Activated gamma-delta T cell treated with Interleukin-2 at 50 U/mL for 16 hours (primary cell): ENCODE measurements around the gene KCTD16.

Experiments
- DNase-seq: peaks from one replicate; pipeline ENCODE4 v3.0.0-alpha.2; 2020

KCTD16 gene

DNA sequence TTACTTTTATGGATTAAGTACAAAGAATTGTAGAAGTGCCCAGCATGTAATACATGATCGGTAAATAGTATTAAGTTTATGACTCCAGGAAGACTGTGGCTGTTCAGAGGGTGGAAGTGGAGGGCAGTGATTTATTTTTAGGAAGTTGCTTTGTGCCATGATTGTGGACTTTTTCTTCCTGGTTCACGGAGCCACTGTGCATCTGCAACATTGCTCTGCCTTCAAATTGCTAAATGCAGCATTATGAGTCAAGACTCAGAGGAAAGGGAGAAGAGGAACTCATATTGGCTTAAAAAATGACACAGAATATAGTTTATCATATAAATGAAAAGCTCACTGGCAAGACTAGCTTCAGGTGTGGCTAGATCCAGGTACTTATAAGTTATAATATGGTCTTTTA lies 301.5 kb downstream of the KCTD16 start:
- DNase-seq: no peak

GRCh38 chr5:144473650-144474049 lies 303.0 kb downstream of the KCTD16 start:
- DNase-seq: no peak

DNA sequence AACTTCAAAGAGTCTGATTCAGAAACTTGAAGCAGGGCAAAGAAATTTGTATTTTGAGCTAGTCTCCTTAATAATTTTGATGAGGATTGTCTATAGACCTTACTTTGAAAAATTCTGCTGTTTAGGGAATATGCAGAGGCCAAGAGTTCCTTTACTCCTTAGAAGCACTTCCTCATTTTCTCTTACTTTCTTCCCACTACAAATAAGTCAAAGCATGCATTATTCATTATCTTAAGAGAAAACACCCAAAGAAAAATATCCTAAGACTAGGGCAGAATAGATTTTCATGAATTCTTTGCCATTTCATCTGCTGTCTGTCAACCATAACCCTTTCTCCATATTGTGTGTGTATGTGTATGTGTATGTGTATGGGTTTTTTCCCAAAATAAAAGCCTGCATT lies 307.9 kb downstream of the KCTD16 start:
- DNase-seq: no peak

DNA sequence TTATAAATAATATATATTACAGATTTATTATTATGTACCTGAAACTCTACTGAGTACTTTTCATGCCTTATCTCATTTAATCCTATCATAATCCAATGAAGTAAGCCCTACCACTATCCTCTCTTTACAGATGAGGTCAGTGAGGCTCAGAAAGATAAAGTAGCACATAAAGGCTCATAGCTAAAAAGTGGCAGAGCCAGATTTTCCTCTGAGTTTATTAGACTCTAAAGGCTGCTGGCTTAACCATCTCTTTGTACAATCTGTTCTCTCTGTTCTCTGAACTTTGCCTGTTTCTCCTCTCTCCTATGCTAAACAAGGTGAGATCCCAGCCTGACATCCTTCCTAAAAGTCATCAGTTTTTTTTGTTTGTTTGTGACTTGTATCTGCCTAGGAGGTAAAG lies 311.2 kb downstream of the KCTD16 start:
- DNase-seq: no peak

DNA sequence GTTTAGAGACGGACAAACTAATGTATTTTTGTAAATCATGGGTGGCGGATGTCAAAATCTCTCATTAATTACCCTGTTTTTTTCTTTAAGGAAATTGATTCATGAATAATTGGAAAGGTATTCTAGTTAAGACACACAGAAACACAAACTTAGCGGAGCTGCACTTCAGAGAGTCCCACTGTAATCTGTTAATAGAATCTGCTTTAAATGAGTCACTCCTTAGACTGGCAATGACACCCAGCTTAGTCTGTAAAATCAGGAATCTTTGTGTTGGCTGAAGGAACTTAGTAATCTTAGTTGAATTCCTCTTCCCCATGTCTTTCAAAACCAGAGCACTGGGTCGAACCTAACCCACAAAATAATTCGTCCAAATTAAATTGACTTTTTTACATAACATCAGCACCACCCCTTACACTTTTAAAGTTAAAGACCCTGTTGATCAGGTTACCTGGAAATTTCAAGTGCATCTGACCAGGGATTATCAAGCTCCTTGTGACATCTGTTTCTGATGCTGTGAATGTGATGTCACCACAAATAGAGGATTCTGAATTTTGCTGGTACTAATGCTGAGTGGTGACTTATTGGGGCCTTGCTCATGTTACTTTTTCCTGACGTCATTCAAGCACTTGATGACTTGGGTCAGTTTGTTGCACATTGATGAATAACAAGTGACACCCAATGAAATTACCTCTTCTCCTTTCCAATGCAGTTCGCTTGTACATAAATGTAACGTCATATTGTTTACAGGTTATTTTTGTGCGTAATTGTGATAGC lies 313.6 kb downstream of the KCTD16 start:
- no peak for DNase-seq

DNA sequence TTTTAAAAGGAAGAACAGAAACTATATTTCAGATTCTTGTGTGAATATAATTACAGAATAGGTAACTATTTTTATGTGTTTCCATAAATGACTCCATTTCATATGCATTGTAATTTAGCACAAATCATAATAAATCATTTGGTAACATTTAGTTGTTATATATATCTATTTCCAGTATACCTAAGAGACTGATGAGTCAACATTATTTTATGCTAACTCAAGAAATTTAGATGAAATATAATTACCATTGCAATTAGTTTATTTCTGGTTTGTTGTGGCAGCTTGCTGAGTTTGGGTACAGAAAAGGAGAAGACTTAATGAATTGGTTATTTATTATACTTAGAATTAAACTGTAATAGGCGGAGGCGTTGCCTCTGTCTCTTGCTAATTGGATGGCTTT lies 314.9 kb downstream of the KCTD16 start:
- no peak for DNase-seq

DNA sequence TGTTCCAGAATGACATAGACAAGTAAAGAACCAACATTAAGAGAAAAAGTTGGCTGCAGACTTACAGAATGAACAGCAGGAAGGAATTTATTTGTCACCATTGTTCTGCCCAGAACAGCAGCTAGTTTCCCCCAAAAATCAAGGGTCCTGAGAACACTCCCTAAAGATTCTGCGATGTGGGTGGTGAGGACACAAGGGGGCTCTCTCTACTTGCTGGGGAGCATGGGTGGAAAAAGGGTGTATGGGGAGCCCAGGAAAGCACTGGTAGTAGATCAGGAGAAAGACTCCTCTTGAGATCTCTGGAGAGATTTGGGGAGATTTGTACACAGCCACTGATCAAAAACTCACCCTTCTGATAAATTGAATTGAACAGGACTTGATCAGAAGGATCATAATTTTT lies 316.5 kb downstream of the KCTD16 start:
- DNase-seq: no peak

DNA sequence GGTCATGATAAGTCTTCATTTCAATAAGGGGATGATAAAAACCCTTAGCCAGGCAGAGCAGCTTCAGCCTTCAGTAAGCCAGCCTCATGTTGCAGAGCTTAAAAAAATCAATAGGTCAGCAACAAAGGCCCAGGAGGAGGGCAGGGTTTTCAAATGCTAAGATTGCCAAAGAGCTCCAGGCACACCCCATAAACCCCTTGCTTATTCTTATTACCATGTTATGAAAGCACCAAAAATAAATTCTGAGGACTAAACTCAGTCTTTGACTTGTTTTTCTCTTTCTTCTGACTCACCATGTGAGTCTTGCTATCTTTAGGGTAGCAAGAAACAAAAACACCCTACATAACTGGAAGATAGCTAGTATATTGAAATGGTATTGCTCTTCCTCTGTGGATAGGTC lies 317.1 kb downstream of the KCTD16 start:
- no peak for DNase-seq

DNA sequence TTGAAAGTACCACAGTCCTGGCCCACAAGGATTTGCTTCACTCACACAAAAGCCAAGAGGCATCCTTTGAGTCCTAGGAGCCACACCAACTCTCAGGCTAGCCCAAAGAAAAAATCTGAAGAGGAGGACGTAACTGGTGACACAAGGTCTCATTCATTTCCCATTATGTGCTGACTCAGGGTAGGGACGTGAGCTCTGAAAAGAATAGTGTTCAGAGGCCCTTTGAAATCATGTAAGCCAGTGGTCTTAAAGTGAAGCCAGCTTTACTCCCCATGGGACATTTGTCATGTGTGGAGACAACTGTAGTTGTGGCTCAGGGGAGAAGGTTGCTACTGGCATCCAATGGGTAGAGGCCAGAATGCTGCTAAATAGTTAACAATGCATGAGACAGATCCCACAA lies 332.4 kb downstream of the KCTD16 start:
- DNase-seq: no peak

- DNase-seq: no peak
Observed at GRCh38 chr5:144504929-144505577, 334.4 kb downstream of the KCTD16 start.

DNA sequence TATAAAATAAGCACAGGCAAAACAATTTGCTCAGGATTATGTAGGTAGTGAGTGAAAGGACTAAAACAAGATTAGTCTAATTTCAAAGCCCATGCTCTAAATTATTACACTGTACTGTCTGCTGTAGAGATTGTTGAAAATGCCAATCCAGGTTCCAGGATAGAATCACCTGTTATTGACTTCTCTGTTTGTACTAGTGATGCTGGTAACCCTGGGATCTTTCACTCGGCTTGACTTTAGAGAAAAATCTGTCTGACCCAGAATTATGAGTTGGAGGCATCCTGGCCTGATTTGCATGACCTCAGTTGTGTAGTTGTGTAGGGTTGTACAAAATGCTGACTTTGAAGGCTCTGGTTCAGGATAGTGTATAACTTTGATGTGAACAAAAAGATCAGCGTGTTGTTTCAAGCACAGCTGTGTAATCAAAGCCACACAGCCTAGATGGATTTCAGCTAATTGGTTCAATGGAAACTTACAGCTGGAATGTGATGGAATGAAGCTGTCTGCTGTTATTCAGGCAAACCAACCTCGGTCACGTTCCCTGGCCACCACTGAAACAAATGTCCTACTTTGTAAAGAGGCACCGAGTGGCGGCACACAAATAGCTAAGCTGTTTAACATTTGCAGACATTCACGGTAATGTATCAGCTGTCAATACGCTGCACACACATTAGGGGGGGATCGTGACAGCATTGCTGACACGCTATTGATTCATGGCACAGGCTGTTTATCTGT lies 340.3 kb downstream of the KCTD16 start:
- no peak for DNase-seq

- no peak for DNase-seq
Observed at GRCh38 chr5:144511580-144512072, 341.0 kb downstream of the KCTD16 start.

DNA sequence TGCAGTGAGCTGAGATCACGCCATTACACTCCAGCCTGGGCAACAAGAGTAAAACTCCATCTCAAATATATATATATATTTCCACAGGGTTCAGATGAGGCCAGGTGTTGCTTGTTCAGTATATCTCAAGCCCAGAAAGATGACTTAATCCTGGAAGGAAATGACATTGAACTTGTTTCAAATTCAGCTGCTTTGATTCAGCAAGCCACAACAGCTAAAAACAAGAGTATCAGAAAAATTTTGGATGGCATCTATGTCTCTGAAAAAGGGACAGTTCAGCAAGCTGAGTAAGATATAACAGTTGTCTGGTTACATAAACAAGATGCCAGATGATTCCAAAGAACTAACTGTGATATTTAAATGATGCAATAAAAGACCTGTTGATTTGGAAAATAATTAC lies 352.0 kb downstream of the KCTD16 start:
- DNase-seq: no peak

- DNase-seq: no peak
Observed at GRCh38 chr5:144525000-144525399, 354.3 kb downstream of the KCTD16 start.

DNA sequence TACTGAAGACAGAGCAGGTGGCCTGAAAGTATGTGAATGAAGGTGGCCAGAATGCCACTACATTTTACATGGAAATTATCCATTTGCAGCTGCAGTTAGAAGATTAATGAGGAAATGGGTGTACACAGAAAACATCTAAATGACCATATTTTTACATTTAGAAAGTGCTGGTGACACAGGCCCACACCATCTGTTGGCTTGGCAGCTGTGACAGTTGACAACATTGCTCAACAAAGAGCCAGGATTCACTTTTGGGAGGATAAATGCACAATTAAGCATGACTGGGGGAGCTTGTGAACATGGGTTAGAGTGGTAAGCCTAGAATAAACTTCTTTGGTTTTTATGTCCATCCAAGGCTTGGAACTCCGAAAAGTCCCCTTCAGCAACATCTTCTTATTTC lies 360.5 kb downstream of the KCTD16 start:
- no peak for DNase-seq
